NK-92 (cell line): Measurements from ENCODE around the gene TMCO6.
A peak's percentile ranks its signal among the peaks of the same experiment; 100 is the strongest.
"Not testable (repeated sequence)": the region's sequence is repeated elsewhere in the genome, so short reads cannot be mapped to it uniquely, and the experiment has no call there.

Experiments used
- DNase-seq: peaks from one replicate; lab custom pipeline; 2025; ENCODE audit not compliant: unreplicated experiment; lab: John Stamatoyannopoulos, UW

TMCO6 gene

DNA sequence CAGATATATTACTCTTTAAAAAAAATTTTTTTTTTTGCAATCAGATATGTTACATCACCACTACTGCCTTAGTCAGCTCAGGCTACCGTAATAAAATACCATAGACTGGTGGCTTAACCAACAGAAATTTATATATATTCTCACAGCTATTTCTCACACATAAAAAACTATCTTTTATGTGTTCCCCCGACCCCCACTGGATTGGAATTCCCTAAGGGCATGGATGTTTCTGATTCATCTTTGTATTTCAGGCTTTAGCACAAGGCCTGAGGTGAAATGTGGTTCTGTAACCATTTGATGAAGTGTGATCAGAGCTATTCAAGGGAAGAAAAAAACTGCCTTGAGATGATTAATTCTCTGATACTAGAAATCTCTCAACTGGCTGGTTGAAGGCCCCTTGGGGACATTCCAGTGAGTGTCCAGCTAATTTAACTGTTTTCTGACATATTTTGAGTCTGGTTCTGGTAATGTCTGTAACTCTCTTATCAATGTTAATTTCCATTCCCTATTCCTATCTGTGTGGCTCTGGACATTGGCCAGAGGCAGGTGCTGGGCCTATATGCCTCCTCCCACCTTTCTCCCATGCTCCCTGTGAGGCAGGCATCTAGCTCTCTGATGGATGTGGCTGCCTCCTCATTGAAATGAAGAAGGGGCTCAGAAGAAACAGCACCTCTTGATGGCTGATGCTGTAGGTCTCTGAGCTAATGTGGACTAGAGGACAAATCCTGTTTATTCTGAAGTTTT is 8.8 kb upstream of the TMCO6 start:
- DNase-seq = no peak

DNA sequence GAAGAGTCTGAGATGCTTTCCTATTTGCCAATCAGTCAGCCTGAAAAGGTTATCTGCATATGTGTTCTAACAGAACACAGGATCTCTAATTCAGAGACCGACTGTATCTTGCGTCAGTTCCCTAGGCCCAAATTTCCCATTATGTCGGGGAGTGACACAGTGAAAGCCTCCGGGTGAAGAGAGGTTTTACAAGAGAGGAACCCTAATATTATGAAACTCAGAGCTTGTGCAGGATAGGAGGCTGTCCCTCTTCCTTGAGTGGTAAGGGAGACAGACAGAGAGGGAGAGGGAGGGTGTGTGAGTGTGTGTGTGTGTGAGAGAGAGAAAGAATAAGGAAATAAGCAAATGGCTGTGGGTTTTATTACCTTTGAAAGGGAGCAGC is 8.2 kb upstream of the TMCO6 start:
- no peak for DNase-seq

DNA sequence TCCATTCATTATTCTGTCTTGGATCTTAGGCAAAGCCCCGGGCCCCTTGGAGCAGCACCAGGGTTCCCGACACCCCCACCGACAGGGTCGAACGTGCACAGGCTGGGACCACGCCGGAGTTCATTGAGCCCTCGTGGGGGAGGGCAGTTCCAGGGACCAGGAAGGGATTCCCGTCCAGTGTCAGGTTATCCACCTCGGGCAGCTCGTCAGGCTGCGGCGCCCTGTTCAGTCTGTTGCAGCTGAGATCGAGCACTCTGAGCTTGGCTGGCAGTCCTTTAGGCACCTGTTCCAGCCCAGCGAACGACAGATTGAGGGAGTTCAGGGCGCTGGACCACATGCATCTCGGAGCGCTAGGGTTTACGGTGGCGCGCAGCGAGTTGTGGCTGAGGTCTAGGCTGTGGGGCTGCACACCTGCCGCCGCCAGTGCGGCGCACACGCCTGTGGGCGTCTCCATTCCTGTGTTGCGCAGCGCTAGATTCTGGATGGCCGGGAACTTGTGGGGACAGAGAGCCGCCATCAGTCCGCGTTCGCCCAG is 7.4 kb upstream of the TMCO6 start:
- DNase-seq = no peak

DNA sequence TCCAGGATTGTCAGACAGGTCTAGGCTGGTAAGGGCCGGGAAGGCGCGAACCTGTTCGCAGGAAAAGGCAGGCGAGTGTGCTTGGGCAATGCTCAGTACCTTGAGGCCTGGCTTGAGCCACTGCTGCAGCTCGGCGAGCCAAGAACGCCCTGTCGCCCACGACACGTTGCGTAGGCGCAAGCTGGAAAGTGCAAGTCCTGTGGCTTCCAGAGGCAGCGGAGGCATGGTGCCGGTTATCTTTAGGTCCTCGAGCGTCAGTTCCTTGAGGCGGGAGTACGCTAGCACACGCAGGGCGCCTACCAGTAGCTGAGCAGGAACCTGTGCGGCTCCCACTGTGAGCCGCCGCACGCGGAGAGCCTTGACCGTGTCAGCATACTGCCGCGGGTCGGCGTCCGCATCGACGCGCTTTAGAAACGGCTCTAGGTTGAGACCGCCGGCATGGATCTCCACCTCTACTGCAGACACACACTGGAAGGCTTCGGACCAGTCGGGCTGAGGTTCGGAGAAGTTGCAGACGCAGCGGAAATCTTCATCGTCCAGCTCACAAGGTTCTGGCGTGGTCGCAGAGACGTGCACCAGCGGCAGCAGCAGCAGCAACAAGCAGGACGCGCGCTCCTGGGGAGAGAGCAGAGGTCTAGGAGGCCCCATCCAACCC is 6.8 kb upstream of the TMCO6 start:
- no peak for DNase-seq

DNA sequence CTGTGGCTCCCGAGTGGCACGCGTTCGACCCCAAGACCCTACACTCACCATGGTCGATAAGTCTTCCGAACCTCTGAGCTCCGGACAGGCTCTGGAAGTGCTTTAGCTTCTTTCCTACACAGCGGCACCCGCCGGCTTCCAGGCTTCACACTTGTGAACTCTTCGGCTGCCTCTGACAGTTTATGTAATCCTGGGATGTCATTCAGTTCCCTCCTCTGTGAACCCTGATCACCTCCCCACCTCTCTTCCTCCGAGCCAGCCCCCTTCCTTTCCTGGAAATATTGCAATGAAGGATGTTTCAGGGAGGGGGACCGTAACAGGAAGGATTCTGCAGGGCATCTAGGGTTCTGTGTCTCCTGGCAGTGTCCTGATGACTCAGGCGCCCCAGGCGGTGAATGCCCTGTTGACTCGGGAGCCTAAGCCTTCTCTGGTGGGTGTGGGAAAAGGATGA is 6.2 kb upstream of the TMCO6 start, which contains the start of gene CD14:
Gene CD14, minus strand, starts transcription at position 155 of the 451 bp plus-strand sequence. Its CDS starts 104 bp downstream, at position 51.
- no peak for DNase-seq

DNA sequence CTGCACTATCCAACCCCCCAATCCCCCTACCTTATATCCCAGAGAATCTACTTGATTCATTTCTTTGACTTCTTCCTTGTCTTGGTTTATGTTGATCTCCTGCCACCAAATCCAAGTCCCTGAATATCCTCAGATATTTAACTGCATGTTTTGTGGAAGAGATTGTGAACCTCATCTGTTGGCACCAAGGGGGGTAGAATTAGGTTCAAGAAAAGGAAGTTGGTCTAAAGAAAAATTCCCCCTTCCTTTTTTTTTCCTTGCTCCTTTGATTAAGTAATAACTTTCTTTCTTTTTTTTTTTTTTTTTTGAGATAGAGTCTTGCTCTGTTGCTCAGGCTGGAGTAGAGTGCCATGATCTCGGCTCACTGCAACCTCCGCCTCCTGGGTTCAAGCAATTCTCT is 5.8 kb upstream of the TMCO6 start:
- no peak for DNase-seq

DNA sequence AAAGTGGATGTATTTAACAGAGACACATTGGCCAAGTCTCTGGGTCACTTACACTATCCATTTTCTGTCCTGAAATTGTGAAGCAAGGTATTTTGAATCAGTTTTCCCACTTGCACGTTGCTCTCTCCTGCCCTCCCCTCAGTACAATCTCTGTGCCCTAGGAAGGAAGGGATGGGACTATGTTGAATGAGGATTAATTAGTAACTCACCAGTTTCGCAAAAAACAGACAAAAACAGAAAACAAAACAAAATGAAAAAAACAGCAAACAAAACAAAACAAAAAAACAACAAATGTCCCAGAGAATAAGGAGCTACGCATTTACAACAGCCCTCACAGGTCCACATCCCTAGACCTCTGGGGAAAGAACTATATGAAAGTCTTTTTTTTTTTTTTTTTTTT is 5.1 kb upstream of the TMCO6 start:
- no peak for DNase-seq

DNA sequence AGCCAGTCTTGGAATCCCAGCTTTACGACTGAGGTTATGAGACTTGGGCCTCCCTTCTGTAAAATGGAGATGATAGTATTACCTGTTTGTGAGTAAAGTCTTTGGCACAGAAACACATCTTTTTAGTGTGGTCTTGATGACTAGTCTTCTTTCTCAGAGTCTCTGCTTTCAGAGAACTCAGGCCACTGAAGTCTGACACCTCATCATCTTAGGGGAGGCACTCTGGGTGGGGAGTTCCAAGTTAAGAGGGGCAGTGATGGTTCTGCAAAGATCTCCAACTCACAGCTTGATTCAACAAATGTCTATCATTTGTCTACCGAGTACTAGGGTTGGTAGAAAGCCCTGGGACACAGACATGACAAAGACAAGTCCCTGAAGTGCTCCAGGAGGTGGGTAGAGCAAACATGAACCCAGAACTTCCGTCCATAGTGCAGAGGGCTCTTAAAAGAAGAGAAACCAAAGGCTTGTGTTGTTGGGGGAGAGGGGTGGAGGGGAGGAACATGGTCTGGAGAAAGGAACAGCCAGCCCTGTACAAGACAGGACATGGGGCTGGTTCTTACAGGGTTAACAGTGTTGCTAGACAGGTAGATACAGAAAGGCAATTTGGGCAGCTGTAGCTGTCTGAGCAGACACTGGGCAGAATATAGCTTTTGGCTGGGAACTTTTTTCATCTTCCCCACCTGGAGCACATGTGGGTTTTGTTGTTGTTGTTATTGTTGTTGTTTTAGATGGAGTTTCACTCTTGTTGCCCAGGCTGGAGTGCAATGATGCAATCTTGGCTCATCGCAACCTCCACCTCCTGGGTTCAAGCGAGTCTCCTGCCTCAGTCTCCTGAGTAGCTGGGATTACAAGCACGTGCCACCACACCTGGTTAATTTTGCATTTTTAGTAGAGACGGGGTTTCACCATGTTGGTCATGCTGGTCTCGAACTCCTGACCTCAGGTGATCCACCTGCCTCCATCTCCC is 3.7 kb upstream of the TMCO6 start:
- DNase-seq = no peak

DNA sequence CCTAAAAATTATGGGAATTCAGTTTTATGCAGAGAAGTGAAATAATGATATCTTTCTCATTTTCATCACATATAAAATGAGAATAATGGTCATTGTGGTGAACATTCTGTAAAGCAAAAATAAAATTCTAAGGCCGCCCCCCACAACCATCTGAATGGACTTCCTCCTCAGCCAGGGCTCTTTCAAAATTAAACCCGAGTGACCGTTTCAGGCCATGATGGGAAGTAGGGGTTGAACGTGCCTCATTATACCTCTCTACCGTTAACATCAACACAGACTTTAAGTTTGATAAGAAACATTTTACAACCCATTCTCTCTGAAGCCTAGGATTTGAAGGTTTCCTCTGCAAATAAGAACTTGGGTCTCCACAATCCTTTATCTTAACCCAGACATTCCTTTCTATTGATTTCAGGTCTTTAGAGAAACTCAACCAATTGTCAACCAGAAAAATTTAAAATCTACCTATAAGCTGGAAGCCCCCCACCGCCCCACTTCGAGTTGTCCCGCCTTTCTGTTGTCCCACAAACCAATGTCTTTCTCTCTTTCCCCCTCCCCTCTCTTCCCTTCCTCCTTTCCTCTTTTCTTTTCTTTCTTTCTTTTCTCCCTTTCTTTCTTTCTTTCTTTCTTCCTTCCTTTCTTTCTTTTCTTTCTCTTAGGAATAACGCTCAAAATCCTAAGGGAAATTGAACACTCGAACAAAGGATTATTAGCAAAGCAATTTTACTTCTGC is 1.7 kb upstream of the TMCO6 start:
- no peak for DNase-seq

DNA sequence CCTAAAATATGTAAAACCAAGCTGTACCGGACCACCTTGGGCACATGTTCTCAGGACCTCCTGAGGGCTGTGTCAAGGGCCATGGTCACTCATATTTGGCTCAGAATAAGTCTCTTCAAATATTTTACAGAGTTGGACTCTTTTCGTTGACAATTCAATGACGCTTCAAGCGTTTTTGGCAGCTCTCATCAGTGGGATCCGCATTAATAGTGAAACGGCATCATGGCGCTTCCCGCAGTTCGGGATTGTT is 428 bp upstream of the TMCO6 start:
- DNase-seq = not testable (repeated sequence)

DNA sequence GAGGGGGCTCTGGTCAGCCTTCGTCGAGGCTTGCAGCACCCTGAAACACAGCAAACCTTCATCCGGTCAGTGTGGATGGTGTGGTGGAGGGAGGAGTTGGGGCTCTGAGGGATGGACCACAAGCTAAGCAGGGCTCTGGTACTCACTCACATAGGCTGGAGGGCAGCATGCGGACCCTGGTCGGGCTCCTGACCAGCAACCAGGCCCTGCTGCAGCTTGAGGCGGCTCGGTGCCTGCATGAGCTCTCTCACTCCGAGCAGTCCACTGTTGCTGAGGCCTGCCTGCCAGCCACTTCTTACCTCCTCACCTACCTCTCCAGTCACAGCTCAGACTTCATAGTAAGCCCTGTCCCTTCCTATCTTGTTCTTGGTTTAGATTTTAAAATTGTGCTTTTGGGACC is 2.5 kb downstream of the TMCO6 start:
- no peak for DNase-seq

DNA sequence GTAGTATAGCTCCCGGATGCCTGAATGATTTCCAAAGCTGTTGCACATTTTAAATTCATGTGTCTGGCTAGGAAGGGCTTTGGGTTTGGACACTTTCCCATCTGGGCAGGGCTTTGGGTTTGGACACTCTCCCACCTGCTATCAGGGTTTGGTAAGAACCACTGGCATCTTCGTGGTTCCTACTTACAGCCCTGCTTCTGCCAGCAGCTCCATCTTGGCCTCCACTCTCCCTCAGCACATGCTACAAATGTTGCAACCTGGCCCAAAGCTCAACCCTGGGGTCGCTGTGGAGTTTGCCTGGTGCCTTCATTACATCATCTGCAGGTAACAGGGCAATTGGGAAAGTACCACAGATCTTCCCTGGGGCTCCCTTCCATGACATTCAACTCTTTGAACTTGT is 3.5 kb downstream of the TMCO6 start:
- no peak for DNase-seq

DNA sequence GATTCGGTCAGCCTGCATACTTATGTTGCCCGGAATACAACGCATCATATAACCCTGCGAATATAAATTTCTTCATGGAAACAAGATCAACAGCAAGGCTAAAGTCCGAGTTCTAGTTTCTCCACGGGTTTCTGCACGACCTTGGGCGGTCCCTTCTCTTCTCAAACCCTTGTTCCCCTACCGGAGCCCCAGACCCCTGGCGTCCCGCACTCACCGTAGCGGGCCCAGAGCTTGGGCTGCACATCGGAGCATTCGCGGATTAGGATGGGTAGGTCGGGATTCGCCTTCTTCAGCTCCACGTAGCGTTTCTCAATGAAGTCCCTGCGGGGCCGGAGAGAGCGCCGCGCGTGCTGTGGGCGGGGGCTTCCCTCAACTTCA is 7.8 kb downstream of the TMCO6 start:
- DNase-seq = no peak

DNA sequence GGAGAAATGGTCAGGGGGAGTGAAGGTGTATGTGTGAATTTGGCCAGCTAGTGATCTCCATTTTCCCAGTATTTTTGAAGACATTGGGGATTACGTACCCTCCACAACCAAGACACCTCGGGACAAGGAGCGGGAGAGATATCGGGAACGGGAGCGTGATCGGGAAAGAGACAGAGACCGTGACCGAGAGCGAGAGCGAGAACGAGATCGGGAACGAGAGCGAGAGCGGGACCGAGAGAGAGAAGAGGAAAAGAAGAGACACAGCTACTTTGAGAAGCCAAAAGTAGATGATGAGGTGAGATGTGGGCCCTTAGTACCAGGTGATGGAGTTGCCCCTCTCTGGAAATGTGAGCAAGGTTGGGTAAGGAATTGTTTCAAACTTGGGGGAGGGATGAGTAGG is 19.6 kb downstream of the TMCO6 start:
- no peak for DNase-seq

DNA sequence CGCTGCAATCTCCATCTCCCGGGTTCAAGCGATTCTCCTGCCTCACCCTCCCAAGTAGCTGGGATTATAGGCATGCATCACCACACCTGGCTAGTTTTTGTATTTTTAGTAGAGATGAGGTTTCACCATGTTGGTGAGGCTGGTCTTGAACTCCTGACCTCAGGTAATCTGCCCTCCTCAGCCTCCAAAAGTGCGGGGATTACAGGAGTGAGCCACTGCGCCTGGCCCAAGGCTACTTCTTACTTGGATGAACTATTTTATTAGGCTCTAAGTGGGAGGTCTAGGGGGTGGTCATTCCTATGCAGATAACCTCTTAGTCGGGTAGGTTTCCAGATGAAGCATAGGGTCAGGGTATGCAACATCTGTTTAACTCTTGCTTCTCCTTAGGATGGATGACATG is 21.1 kb downstream of the TMCO6 start:
- not testable (repeated sequence) for DNase-seq

DNA sequence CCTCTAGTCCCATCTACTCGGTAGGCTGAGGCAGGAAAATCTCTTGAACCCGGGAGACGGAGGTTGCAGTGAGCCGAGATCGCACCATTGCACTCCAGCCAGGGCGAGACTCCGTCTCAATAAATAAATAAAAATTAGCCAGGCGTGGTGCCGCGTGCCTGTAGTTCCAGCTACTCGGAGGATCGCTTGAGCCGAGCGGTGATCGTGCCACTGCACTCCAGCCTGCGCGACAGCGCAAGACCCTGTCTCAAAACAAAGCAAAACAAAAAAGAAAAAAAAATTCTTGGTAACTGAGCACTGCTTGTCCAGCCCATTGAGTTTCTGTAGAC is 24.7 kb downstream of the TMCO6 start:
- no peak for DNase-seq

DNA sequence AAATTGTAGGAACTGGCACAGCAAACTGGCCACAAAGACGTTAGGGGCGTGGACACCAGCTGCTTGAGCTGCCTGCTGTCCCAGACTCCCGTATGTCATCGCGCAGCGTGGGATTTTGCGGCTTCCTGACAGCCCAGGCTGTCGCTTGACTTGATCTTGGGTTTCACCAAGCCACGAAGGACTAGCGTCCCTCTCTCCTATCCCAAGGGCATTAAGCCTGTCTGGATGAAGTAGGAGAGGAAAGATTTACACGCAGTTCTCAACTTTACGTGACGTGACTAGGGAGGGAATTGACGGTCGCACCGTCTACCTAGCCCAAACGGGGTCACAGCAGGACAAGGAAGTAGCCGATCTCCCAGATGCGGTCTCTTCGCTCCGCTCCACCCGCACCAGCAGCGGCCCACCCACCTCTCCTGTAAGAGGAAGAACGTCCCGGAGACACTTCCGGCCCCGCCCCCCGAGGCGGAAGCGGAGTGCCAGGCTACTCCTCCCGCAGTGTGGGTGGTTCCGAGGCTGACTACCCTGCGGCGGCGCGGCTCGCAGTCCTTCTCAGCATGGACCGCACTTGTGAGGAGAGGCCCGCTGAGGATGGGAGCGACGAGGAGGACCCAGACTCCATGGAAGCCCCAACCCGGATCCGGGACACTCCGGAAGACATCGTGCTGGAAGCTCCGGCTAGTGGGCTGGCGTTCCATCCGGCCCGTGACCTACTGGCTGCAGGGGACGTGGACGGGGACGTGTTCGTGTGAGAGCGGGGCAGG is 25.3 kb downstream of the TMCO6 start, which contains the start of gene WDR55:
Gene WDR55, plus strand, starts transcription at position 546 of the 761 bp plus-strand sequence. Its CDS starts 9 bp downstream, at position 555.
- DNase-seq = peak; percentile 75

DNA sequence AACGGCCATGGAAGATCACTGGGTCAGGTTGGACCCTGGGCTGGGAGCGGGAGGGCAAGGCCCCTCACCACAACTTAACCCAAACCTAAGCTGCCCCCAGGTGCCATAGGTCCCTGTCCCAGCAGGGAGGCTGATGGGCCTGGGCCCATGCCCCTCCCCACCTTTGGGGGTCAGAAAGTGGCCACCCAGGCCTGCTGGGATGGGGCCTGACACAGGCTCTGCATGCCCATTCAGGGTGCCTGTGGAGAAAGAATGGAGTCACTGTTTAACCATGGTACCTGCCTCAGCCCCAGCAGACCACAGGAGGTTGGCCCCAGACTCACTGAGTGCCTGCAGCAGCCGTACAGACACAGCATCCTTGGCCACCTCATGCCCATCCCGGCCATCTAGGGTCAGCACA is 31.8 kb downstream of the TMCO6 start:
- DNase-seq = not testable (repeated sequence)

DNA sequence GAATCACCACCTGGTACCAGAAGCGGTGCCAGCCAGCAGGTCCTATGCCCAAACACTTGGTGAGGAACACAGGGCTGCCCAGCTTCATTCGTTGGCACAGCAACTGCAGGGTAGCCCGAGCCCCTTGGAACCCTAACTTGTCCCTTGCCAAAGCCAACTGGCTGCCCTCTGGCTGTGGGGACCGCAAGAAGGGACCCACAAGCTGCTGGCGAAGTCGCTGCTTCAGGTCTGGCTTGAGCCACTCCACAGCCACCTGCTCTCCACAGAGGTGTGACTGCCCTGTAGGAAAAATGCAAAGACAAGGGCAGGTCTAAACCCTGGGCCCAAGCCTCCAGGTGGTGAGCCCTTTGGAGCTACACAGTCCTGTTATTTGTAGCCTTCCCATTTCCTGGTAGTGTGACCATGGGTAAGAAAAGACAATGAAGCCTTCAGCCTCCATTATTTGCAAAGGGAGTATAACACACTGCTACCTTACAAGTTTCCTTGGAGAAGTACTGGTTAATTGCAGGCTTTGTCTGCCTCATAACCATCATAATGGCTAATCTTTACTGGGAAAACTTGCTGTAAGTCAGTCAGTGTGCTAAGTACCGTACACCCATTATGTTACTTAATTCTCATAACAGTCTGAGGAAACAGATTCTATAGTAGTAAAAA is 32.3 kb downstream of the TMCO6 start:
- DNase-seq = no peak
